Ishikawa (cell line): Measurements from ENCODE around the gene JOSD1.

ENCODE experiments used
- CREB1 ChIP-seq: IDR thresholded peaks from 2 replicates; pipeline ENCODE4 v1.6.1; 2012; ENCODE audit warnings: low read depth
- EGR1 ChIP-seq: IDR thresholded peaks from 2 replicates; pipeline ENCODE4 v1.6.1; 2012
- EP300 ChIP-seq: IDR thresholded peaks from 2 replicates; pipeline ENCODE4 v1.6.1; 2012; ENCODE audit warnings: borderline replicate concordance
- MAX ChIP-seq: IDR thresholded peaks from 2 replicates; pipeline ENCODE4 v1.6.1; 2012
- NFIC ChIP-seq: IDR thresholded peaks from 2 replicates; pipeline ENCODE4 v1.6.1; 2012
- RAD21 ChIP-seq: IDR thresholded peaks from 2 replicates; pipeline ENCODE4 v1.6.1; 2012; ENCODE audit warnings: low read depth
- ZBTB7A ChIP-seq: IDR thresholded peaks from 2 replicates; pipeline ENCODE4 v1.6.1; 2012; ENCODE audit warnings: low read depth

DNA sequence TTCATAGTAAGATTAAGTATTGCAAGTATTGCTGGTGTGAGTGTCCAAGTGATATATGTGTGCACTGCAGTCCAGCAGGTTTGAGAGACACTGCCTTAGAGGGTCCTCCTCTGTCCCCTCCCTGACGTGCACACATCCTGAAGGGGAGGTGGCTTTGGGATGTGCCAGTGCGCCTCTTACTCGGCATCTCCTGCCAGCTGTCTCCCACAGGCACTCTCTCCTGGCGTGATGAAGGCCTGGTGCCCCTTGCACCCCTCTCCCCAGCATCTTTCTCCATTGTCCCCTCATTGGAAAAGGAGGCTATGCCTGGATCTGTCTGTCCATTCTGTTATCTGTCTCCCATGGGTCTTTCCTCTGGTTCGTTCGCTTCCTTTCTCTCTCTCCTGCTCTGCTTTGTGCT is 29.2 kb upstream of the JOSD1 start:
- TF ChIP-seq MAX (no peak), EP300 (no peak), CREB1 (no peak), EGR1 (no peak), RAD21 (no peak), NFIC (no peak), ZBTB7A (no peak)
